Anterior cingulate cortex (tissue), 58 donors: ENCODE results near the gene CACNA2D1.
"Not testable (repeated sequence)": the region's sequence is repeated elsewhere in the genome, so short reads cannot be mapped to it uniquely, and the experiment has no call there.

ENCODE experiments used
- DNase-seq, 58 donors: peaks; one replicate each; lab custom pipeline; 2025; lab: John Stamatoyannopoulos, UW

Gene CACNA2D1

DNA sequence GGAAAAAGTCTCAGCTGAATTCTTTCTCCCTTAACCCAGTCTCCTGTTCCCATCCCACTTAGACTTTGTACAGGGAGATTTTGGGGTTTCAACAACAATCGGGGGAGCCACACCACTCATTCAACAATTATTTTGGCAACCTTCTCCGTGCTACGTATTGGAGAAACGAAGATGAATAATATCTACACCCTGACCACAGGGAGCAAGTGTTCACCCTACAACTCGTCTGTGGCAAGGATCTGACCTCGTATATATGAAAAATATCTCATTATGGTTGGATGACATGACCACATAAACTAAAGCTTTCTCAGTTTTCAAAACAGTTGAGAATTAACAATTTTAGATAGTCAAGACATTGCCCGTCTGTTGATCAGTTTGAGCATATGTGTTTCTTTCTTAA, 302.1 kb downstream of the CACNA2D1 start:
- no peak for DNase-seq

DNA sequence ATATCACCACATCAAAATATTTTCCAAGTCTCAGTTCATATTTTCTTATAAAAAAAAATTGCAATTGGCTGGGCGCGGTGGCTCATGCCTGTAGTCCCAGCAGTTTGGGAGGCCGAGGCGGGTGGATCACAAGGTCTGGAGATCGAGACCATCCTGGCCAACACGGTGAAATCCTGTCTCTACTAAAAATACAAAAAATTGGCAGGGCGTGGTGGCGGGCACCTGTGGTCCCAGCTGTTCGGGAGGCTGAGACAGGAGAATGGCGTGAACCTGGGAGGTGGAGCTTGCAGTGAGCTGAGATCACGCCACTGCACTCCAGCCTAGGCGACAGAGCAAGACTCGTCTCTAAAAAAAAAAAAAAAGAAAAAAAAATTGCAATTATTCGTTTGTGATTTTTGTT, 303.0 kb downstream of the CACNA2D1 start:
- DNase-seq: not testable (repeated sequence)

DNA sequence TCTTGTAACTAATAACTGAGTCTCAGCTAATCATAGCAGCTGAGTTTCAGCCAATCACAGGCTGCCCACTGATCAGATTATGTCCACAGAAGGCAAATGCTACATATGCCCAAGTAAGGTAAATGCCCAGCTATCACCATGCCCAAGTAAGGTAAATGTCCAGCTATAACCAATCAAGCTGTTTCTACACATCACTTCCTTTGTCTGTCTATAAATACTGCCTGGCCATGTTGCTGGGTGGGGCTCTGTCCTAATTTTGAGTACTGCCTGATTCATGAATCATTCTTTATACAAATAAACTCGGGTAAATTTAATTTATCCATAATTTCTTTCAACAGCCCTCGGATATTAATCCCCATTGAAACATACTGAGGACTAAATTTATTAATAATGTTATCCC, 312.4 kb downstream of the CACNA2D1 start:
- no peak for DNase-seq

DNA sequence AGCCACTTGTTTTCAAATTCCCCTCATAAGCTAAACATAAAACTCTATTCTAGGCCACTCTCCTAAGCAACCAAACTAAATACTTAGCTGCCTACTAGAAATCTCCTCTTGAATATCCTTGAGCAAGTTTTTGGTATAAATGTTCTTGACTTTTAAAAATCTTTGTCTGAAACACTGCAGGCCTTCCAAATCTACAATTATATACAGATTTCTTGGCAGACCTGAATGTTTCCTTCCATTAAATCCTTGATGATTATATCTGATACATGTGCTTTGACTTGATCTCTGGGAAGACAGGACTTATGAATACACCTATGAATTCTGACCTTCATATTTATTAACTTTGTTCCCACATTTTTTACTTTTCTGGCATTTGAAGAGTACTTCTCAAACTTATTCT, 314.5 kb downstream of the CACNA2D1 start:
- DNase-seq: no peak

DNA sequence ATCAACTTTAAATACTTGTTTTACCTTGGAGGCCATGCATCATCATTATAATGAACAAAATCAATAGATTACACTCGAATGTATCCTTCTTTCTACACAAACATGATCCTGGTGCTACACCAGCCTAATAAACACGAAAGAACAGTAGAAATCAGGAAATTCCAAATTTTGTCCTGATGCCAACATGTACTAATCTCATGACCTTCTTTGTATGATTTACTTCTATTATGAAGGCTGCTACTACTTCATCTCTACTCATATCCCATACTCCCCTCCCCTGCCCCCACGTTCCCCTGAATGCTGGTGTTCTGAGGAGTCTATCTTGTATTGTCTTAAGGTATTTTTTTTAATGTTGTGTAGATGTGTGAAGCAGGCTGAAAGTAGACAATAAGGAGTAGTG, 315.0 kb downstream of the CACNA2D1 start:
- DNase-seq: no peak

DNA sequence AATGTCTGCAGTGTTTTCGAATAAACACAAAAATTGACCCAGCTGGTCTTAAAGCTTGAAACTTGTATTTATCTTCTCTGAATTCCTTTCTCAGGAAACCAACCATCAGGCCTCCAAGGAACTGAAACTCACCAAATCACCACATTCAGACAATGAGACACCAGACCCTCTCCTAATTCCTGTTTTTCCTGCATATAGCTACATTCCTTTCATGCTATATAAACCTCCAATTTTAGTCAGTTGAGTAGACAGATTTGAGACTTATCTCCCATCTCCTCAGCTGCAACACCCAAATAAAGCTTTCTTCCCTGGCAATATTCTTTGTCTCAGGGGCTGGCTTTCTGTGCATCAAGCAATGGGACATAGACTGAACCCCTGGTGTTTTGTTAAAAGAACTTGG, 317.0 kb downstream of the CACNA2D1 start:
- no peak for DNase-seq

DNA sequence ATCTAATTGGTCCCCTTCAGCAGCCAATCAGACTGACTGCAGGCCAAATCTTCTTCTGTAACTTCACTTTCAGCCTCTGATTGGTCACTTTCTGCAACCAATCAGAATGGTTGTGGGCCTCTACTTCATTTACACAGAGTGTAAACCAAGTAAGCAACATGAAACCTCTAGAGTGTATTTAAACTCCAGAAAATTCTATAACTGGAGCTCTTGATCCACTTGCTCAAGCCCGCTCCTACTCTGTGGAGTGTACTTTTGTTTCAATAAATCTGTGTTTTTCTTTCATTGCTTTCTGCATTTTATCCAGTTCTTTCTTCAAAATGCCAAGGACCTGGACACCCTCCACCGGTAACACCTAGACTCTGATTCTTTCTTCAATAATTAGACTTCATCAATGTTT, 319.1 kb downstream of the CACNA2D1 start:
- DNase-seq: no peak

DNA sequence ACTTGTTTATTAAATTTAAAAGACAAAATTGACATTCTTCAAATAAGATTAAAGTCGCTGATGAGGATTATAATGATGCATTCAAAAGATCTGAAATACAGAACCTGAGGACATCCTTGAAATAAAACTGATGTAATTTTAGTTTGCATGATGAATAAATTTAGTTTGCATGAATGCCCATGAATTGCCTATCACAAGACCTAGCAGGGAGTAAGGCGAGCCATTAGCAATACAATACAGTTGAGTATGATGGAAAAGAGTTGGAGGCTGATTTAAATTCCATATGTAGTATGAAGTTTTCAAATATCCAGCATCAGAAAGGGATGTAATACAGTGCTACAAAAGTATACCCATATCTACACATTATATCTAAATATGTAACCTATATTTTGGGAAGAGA, 321.3 kb downstream of the CACNA2D1 start:
- no peak for DNase-seq

DNA sequence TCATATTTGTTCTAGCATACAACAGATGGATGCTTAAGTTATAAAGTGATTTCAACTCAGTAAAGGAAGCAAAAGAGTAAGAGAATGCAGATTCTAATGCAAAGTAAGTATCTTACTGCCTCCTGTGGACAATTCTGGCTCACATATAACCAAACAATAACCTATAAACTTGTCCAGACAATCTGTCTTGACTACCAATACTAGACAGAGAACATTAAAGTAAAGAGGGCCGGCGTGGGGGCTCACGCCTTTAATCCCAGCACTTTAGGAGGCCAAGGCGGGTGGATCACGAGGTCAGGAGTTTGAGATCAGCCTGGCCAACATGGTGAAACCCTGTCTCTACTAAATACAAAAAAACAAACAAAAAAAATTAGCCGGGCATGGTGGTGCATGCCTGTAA, 329.3 kb downstream of the CACNA2D1 start:
- no peak for DNase-seq

DNA sequence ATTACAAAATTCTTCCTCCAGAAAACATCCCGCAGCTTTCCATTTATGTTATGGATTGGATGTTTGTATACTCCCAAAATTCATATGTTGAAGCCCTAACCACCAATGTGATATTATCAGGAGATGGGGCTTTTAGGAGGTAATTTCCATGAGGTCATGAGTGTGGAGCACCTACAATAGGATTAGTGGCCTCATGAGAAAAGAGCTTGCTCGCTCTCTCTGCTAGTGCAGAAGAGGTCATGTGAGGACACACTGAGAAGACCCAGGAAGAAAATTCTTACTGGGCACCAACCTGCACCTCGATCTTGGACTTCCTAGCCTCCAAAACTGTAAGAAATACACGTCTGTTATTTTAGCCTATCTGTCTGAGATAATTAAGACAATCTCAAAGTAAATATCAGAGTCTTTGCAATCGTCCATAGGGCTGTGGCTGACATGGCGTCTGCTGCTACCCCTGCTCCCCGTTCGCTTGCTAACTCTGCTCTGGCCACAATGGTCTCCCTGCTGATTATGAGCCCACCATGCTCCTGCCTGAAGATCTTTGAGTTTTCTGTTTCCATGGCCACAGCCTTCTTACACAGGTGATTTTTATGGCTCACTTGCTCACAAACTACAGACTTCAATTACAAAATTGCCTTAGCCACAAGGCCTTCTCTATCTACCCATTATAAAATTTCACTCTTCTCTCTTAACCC, 333.3 kb downstream of the CACNA2D1 start:
- no peak for DNase-seq

DNA sequence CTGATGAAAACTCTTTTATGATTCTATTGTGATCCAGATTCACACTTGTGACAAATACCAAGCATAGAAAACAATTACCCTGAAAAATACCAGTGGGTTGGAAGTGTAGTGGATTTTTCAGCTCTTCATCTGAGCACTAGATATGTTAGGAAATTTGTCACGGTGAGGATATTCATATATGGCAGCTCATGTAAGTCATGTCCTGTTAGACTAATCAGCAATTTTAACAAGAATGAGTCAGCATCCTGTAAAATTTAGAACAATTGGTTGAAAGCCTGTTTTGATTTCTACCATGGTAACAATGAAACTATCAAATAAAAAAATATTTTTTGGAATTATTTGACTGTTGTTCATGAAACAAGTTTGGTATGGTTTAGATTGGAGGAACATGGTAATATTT, 334.3 kb downstream of the CACNA2D1 start:
- DNase-seq: no peak

DNA sequence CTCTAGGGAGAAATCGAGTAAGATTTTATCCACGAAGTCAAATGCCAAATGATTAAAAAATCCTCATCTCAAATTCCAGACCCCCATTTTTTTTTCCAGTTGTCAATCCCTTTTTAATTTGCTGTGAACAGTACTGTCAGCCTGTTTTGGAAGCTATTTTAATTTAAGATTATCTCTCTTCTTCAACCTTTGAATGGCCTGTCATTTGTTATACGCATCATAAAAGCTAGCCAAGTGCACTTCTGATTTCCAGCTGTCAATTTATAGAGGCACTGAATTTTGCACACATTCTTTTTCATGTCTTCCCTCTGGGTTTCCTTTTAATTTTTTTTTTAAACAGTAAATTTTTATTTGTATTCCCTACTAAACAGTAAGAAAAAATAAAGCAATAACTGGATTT, 337.4 kb downstream of the CACNA2D1 start:
- DNase-seq: no peak

DNA sequence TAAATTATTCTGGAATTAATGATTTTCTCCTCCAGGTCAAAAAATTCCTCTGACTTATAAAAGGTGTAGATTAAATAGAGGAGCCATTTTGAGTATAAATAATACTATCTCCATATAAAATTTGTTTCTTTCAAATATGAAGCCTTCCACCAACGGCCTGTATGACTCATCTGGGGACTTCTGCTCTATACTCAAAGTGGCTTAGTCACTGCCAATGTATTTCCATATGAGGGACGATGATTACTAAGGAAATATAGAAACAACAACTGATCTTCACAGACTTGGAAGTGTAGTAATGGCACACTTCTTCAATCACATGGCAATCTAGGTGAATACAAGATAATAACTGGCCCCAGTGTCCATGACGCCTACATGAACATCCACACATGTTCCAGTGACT, 338.1 kb downstream of the CACNA2D1 start:
- DNase-seq: no peak

DNA sequence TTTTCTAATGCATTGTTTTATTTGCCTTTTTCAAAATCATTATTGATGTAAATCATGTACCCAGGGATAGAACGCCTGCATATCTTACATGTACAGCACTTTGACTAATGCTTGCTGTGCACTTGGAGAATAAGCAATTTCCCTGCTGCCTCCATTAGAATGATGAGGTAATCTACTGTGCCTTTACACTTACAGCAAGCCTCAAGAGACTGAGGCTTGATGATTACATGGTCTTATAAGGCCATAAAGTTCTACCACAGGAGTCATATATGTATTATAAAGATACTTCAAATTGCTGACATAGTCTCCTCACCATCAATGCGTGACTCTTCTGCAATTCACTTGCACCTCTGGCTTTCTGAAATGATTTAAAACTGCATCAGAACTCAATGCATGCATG, 345.2 kb downstream of the CACNA2D1 start:
- no peak for DNase-seq

DNA sequence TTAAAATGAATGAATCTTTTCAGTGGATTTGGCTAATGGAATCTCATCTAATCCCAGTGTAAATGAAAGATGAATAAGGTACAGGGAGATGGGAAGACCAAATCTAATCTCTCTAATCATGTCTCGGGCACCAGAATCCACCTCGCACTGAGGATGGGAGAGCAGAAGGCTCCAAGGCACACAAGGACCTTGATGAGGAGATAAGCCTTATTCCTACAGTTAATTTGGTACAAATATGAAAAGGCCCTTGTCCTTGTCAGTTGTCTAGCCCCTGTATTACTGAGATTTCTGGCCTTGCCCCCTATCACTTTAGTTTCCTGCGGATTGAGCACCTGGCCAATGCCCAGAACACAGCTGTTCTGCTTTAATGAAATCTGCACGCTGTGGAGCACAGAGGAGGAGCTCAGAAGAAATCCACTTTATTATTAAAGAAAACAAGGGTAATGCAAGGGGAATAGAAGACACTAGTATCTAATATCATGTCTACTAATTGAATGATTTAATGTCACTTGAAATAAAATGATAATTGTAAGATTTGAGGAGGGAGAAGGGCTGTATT, 352.4 kb downstream of the CACNA2D1 start:
- DNase-seq: no peak

DNA sequence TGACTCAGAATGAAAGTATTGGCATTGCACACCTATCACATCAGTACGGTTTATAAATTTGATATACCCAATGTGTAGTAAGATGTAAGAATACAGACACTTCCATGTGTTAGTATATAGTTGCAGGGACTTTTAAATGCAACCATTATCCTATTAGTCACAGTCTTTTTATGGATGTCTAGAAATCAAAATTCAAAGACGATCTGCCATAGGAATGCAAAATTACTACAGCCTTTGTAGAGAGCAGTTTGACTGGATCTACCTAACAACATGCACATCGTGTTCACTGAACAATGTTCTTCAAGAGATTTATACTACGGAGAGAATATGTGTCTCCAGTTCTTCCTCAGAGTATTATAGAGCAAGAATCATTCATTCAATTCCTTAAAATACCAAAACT, 356.5 kb downstream of the CACNA2D1 start:
- no peak for DNase-seq

DNA sequence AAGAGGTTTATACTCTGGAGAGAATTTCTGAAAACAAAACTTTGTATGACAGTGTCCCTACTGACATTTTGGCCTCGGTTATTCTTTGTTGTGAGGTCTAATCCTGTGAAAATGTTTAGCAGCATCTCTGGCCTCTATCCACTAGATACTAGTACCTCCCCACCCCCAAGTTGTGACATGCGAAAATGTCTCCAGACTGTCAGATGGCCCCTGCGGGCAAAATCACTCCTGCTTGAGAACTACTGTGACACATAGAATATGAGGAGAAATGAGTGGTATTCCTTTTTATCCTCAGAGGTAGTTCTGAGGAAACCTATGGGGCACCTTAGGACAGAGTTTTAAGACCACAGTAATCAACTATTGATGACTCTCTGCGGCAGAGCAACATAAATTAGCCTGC, 358.5 kb downstream of the CACNA2D1 start:
- DNase-seq: no peak

DNA sequence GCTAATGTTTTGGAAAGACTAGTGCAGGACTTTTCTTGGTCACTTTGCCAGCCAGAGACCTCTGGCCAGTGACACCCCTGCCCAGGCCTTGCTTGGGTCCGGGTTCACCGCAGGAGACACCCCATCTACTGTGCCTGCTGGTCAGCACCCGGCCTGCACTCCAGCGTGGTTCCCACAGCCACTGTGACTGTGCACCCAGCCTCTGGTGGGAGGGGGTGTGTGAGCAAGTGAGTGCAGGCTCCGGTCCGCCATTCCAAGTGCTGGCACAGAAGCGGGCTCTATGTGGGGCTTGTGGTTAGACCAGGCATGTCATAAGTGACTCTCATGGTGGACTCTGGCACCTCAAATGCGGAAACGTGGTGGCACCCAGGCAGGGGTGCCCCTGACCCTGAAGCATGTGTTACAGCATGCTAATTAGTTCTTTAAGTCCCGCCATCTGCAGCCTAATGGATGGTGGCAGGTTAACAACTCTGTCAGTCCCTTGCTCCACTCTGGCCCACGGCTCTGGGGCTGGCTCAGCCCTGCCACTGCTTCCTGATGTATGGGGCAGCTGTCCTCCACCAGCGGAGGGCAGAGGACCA, 361.8 kb downstream of the CACNA2D1 start:
- DNase-seq: no peak

DNA sequence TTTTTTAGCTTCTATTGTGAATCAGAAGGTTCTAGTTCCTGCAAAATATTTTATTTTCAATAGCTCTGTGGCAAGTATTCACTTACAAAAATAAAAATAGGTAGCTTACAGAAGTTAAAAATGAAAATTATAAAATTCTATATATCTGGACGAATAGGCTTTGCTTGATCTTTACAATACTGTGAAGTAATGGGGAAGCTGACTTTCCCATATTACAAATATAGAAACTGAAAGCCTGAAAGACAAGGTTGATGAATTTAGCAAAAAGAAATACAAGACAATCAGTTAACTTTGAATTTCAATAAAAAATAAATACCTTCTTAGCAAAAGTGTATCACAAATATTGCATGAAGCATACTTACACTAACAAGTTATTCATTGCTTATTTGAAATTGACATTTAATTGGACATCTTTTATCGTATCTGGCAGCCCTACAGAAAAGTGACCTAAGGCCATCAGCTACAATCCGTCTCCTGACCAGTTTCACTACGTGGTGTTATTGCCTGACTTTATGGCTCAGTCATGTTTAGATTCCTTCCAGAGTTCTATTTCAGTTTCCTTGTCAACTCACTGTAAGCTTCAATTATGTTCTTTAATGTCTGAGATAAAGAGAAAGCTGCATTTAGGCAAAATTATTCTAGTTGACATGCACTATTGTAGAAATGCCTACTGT, 363.2 kb downstream of the CACNA2D1 start:
- DNase-seq: no peak

DNA sequence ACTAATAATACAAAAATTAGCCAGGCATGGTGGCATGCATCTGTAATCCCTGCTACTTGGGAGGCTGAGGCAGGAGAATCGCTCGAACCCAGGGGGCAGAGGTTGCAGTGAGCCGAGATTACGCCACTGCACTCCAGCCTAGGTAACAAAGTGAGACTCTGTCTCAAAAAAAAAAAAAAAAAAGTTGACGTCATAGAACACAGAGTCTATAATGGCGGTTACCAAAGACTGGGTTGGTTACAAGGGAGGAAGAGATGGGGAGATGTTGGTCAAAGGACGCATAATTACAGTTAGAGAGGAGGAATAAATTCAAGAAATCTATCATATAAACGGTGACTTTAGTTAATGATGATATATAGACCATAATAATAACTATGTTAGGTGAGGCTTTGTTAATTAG, 364.1 kb downstream of the CACNA2D1 start:
- DNase-seq: no peak

DNA sequence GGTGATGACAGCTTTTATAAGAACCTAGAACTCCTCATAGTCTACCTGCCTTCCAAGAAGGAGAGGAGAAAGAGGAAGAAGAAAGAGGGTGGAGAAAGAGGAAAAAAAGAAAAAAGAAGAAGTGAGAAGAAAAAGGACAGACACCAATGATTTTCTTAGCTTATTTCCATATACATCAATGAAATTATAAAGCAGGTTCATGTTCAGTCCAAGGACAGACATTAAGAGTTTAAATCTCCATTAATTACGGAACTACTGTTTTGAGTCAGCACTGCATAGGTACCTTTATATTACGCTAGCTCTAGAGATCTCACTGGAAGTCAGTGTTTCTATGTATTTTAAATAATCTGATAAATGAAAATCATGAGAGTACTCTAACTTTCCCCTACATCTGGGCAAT, 364.8 kb downstream of the CACNA2D1 start:
- no peak for DNase-seq

DNA sequence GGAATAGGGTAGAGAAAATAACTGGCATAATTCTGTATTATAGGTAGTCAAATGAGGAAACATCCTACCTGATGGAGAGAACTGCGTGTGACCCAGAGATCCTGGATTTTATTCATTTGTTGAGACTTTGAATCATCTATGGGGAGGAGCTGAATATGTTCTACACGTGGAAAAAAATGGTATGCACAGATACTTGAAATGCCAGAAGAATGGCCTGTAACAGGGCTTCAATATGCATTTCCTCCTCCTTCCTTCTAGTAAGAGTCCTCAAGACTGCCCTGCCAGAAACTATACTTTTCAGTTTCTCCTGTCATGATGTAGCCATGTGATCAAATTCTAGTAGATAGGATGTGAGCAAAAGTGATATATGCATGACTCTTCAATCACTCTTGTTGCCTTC, 372.1 kb downstream of the CACNA2D1 start:
- DNase-seq: no peak
